PC-3 (cell line): ENCODE measurements around the gene MSI2. TPM values are rescaled to one million over a fixed set of nuclear protein-coding genes. Genes with fewer than 3 reads are reported as not detected.
"Not testable (repeated sequence)": the region's sequence is repeated elsewhere in the genome, so short reads cannot be mapped to it uniquely, and the experiment has no call there.

Experiments used
- ATAC-seq: fragments of 200-7000 bp; cut with Tn5 transposase; 2 replicates; pipeline ENCODE4 v1.9.1; 2020; ENCODE audit warnings: mild to moderate bottlenecking, moderate library complexity
- BruUV-seq: library from RNA; stranded (reverse); fragments of 400-500 nt; replicated peaks from 2 replicates; lab custom pipeline; 2021; lab: Mats Ljungman, UMichigan
- CTCF ChIA-PET: fragments of 300-600 bp; sonication (Branson Sonifier 250); formaldehyde crosslinking; loops from one replicate; lab custom pipeline; 2022; ENCODE audit warnings: antibody characterized with exemption; lab: Charles Lee
- POLR2A ChIA-PET: fragments of 300-600 bp; sonication (Branson Sonifier 250); formaldehyde crosslinking; loops from one replicate; lab custom pipeline; 2022; ENCODE audit warnings: antibody characterized with exemption; ENCODE audit not compliant: unreplicated experiment; lab: Charles Lee
- DNase-seq: peaks from one replicate; pipeline ENCODE4 v3.0.0-alpha.2; 2015
- H2AFZ ChIP-seq: fragments of 300-600 bp; sonication (generic); 2 replicates; pipeline ENCODE4 v1.6.0; 2016; ENCODE audit warnings: antibody characterized with exemption, low read length
- H3F3A ChIP-seq: fragments of 300-600 bp; sonication (generic); one replicate; pipeline ENCODE4 v1.6.0; 2017; ENCODE audit warnings: antibody characterized with exemption, low read length, control low read depth, mild to moderate bottlenecking; ENCODE audit not compliant: unreplicated experiment
- H3K27ac ChIP-seq: fragments of 300-600 bp; sonication (generic); 2 replicates; pipeline ENCODE4 v1.5.1; 2016; ENCODE audit warnings: mild to moderate bottlenecking, low read length
- H3K27me3 ChIP-seq: fragments of 300-600 bp; sonication (generic); 2 replicates; pipeline ENCODE4 v1.6.1; 2016; ENCODE audit warnings: low read length, mixed read lengths
- H3K36me3 ChIP-seq: fragments of 300-600 bp; sonication (generic); 2 replicates; pipeline ENCODE4 v1.6.1; 2016; ENCODE audit warnings: low read depth, mixed run types, low read length, mixed read lengths
- H3K4me1 ChIP-seq: fragments of 300-600 bp; sonication (generic); 2 replicates; pipeline ENCODE4 v1.5.1; 2016; ENCODE audit warnings: low read length; ENCODE audit not compliant: insufficient read depth
- H3K4me2 ChIP-seq: fragments of 300-600 bp; sonication (generic); 2 replicates; pipeline ENCODE4 v1.6.0; 2016; ENCODE audit warnings: low read length
- H3K4me3 ChIP-seq: fragments of 300-600 bp; sonication (generic); 2 replicates; pipeline ENCODE4 v1.5.1; 2016; ENCODE audit warnings: mild to moderate bottlenecking, low read length, mixed read lengths
- H3K79me2 ChIP-seq: fragments of 300-600 bp; sonication (generic); 2 replicates; pipeline ENCODE4 v1.6.1; 2017; ENCODE audit warnings: low read length, mixed read lengths
- H3K9ac ChIP-seq: fragments of 300-600 bp; sonication (generic); 2 replicates; pipeline ENCODE4 v1.6.0; 2016; ENCODE audit warnings: mild to moderate bottlenecking, low read length
- H3K9me2 ChIP-seq: fragments of 300-600 bp; sonication (generic); replicated peaks from 2 replicates; pipeline ENCODE4 v1.6.1; 2016; ENCODE audit warnings: mixed run types, low read length, mixed read lengths
- H3K9me3 ChIP-seq: fragments of 300-600 bp; sonication (generic); 2 replicates; pipeline ENCODE4 v1.6.1; 2016; ENCODE audit warnings: low read length, mixed read lengths
- H4K20me1 ChIP-seq: fragments of 300-600 bp; sonication (generic); 2 replicates; pipeline ENCODE4 v1.6.1; 2016; ENCODE audit warnings: low read length, mixed read lengths
- CTCF ChIP-seq: fragments of 300-600 bp; sonication (generic); conservative IDR thresholded peaks from 2 replicates; pipeline ENCODE4 v1.5.1; 2017; ENCODE audit warnings: antibody characterized with exemption, low read depth, mild to moderate bottlenecking, low read length
- EZH2 ChIP-seq: fragments of 300-600 bp; sonication (generic); IDR thresholded peaks from one replicate; pipeline ENCODE4 v1.6.1; 2017; ENCODE audit warnings: antibody characterized with exemption, mild to moderate bottlenecking, low read length; ENCODE audit not compliant: unreplicated experiment
- EZH2phosphoT487 ChIP-seq: fragments of 300-600 bp; sonication (generic); IDR thresholded peaks from 2 replicates; pipeline ENCODE4 v1.6.1; 2018; ENCODE audit warnings: mild to moderate bottlenecking, antibody characterized with exemption, low read length, borderline replicate concordance
- intact Hi-C: fragments of 100-400 bp; cut with micrococcal nuclease; formaldehyde crosslinking; loops from 2 replicates; pipeline ENCODE4 v1.9.0; 2023
- total RNA-seq: library from RNA; depleted of rRNA; stranded (reverse); fragments of >200 nt; gene quantifications from 2 replicates; pipeline ENCODE4 v1.2.3, GENCODE V29; 2014

Gene MSI2
- total RNA-seq, 1 experiment from 2014 or later = 54.7 TPM

DNA sequence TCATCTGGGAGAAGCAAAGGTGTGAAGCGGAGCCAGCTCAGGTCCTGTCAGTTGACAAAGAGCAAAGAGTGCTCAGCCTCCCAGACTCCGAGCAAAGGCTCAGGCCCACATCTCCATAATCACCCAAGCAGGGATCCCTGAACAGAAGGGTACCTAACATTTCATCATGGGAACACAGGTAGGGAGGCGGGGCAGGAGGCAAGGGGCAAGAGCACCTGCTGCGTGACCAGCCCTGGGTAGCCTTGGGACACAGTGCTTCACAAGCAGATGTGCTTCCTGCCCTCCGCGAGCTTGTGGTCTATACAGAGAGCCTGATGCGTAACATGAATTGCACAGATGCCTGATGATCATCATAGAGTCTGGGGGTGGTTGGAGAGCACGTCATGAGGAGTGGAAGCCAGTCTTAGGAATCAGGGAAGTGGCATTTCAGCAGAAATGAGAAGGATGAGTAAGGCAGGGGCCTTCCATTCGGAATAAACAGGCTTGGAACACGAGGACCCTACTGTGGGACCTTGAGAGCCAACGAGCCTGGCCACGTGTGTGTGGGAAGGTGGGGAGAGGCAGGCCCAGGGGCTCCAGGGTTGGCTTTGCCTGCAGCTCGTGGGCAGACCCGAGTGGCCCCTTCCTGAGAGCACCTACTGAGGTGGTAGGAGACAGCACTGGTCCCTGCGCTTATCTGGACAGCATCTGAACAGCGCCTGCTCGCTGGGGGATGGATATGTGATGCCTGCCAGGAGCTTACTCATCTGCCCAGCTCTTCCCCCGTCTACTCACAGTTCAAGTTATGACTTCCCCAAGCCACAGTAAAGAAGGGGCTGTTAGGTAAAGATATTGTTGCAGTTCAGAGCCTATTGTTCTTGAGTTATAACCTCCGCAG is 363.0 kb downstream of the MSI2 start:
- Histone ChIP-seq H3K27me3 (no peaks in the 10 kb centered on the region), H3K9me2 (no peaks in the 10 kb centered on the region), H3K36me3 (peaks cover 7% of the 10 kb centered on the region), H3K4me1 (0 out of 2 replicates have a peak, but pooled peaks cover 8% of the 10 kb centered on the region), H3F3A (no peaks in the 10 kb centered on the region), H2AFZ (no peak overlapping the region), H3K9ac (no peak overlapping the region), H3K9me3 (peaks cover 5% of the 10 kb centered on the region; the same call in 1 of the 2 replicates), H3K79me2 (no peaks in the 10 kb centered on the region), H3K27ac (no peak overlapping the region), H3K4me2 (no peak overlapping the region), H4K20me1 (no peaks in the 10 kb centered on the region), H3K4me3 (no peak overlapping the region)
- BruUV-seq = no TSS peak
- peak; percentile 33; the same call in 1 of the 2 replicates for ATAC-seq
- peak; percentile 29 for DNase-seq
- POLR2A ChIA-PET = interaction anchor here (0.6 kb wide), 1 partner anchor 179 kb away, joined by 4 read pairs; no protein-coding TSS in a partner anchor
- intact Hi-C loops = no loop called here
- CTCF ChIA-PET = no interaction called here
- TF ChIP-seq EZH2phosphoT487 = no peak
- no peak for TF ChIP-seq EZH2
- no peak for TF ChIP-seq CTCF

DNA sequence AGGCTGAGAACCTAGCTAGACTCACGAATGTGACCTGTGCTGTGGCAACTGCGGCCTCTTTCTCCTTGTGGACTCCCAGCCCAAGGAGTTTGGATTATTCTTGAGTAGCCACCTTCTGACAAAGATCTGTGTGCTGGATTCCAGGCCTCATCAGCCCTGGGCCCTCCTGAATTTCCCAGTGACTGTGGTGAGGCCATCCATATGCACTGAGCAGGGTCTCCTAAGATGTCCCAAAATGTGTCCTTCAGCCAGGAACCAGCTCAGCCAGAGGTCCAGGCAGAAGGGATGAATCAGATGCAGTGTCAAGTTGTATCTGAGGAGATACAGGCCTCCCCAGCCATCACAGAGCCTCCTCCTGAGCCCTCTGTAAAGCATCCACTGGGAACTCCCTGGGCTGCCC is 364.3 kb downstream of the MSI2 start:
- Histone ChIP-seq H3K27me3 (no peaks in the 10 kb centered on the region), H2AFZ (no peak overlapping the region), H3K79me2 (no peaks in the 10 kb centered on the region), H4K20me1 (no peaks in the 10 kb centered on the region), H3K9me3 (peaks cover 5% of the 10 kb centered on the region; the same call in 1 of the 2 replicates), H3K9ac (no peak overlapping the region), H3K27ac (no peak overlapping the region), H3K9me2 (no peaks in the 10 kb centered on the region), H3K4me1 (0 out of 2 replicates have a peak, but pooled peaks cover 8% of the 10 kb centered on the region), H3K4me3 (no peak overlapping the region), H3K4me2 (no peak overlapping the region), H3K36me3 (peaks cover 7% of the 10 kb centered on the region), H3F3A (no peaks in the 10 kb centered on the region)
- no TSS peak for BruUV-seq
- no peak for DNase-seq
- TF ChIP-seq EZH2phosphoT487 = no peak
- no peak for TF ChIP-seq EZH2
- TF ChIP-seq CTCF = no peak
- intact Hi-C loops = no loop called here
- POLR2A ChIA-PET = no interaction called here
- CTCF ChIA-PET = no interaction called here
- ATAC-seq = no peak

GRCh38 chr17:57621791-57622190 is 365.5 kb downstream of the MSI2 start:
- ATAC-seq, H3F3A ChIP-seq, POLR2A ChIA-PET, H3K9ac ChIP-seq, H3K4me2 ChIP-seq, H3K27me3 ChIP-seq, H3K79me2 ChIP-seq, H3K36me3 ChIP-seq, H2AFZ ChIP-seq, CTCF ChIA-PET, H3K27ac ChIP-seq, H3K9me2 ChIP-seq, DNase-seq, H3K4me3 ChIP-seq, BruUV-seq, intact Hi-C loops, H3K4me1 ChIP-seq, H4K20me1 ChIP-seq, H3K9me3 ChIP-seq: not testable (repeated sequence)
